NB4 (cell line): ENCODE data around the gene MOB3C.
A peak's percentile ranks its signal among the peaks of the same experiment; 100 is the strongest.

Source experiments
- DNase-seq: peaks from one replicate; pipeline ENCODE4 v3.0.0; 2010; ENCODE audit warnings: low read depth
- H3K4me3 ChIP-seq: one replicate; pipeline ENCODE4 v1.5.1; 2011; ENCODE audit warnings: mild to moderate bottlenecking, low read depth, low read length, moderate library complexity
- MYC ChIP-seq: IDR thresholded peaks from 2 replicates; pipeline ENCODE4 v1.6.1; 2011; ENCODE audit warnings: low read depth, low read length
- POLR2A ChIP-seq: IDR thresholded peaks from 2 replicates; pipeline ENCODE4 v1.6.1; 2011; ENCODE audit warnings: mild to moderate bottlenecking; ENCODE audit not compliant: insufficient read length; ENCODE audit errors: extremely low read depth
- TF ChIP-seq, protein P1 (sequence below): IDR thresholded peaks from 2 replicates; pipeline ENCODE4 v1.6.1; 2011; ENCODE audit warnings: low read depth, low read length
- TF ChIP-seq, protein P2 (sequence below): IDR thresholded peaks from one replicate; pipeline ENCODE4 v1.5.1; 2012; ENCODE audit warnings: low read depth, low read length

MOB3C gene

GRCh38 chr1:46581681-46582455 lies 34.7 kb downstream of the MOB3C start:
- H3K4me3 ChIP-seq: no peak overlapping the region
- TF ChIP-seq, protein P1, sequence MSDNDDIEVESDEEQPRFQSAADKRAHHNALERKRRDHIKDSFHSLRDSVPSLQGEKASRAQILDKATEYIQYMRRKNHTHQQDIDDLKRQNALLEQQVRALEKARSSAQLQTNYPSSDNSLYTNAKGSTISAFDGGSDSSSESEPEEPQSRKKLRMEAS: no peak
- TF ChIP-seq MYC: no peak
- TF ChIP-seq POLR2A: no peak
- TF ChIP-seq, protein P2, sequence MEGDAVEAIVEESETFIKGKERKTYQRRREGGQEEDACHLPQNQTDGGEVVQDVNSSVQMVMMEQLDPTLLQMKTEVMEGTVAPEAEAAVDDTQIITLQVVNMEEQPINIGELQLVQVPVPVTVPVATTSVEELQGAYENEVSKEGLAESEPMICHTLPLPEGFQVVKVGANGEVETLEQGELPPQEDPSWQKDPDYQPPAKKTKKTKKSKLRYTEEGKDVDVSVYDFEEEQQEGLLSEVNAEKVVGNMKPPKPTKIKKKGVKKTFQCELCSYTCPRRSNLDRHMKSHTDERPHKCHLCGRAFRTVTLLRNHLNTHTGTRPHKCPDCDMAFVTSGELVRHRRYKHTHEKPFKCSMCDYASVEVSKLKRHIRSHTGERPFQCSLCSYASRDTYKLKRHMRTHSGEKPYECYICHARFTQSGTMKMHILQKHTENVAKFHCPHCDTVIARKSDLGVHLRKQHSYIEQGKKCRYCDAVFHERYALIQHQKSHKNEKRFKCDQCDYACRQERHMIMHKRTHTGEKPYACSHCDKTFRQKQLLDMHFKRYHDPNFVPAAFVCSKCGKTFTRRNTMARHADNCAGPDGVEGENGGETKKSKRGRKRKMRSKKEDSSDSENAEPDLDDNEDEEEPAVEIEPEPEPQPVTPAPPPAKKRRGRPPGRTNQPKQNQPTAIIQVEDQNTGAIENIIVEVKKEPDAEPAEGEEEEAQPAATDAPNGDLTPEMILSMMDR: no peak
- peak; percentile 90 for DNase-seq

DNA sequence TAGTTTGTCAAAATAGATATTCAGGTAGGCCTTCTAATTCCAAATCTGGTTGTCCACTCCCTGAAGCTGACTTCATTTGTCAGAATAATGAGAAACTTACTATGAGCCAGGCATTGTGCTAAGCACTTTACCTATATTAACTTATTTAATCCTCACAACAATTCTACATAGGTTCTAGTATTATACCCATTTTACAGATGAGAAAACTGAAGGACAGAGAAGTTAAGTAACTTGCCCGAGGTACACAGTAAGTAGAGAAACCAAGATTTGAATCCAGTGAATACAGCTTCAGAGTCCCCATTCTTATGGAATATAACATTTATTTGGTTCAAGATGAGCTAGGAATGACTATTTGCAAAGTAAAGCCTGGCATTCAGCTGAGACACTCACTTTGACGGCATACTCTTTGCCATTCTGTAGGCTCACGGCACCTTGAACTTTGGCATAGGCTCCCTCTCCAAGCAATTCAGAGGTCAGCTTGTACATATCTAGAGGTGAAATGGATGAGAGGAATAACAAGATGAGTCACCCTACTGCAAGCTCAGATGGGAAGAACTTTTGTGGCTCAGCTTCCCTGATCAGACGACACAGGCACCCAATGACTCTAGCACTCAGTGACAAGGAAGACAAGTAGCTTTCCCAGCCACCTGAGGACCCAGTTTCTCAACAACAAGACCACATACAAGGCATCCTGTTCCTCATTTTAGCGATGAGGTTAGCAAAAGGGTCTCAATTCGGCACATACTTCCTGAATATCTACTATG lies 36.3 kb downstream of the MOB3C start:
- no peak overlapping the region for H3K4me3 ChIP-seq
- TF ChIP-seq POLR2A (no peak), MYC (no peak)
- peak; percentile 88 for DNase-seq

DNA sequence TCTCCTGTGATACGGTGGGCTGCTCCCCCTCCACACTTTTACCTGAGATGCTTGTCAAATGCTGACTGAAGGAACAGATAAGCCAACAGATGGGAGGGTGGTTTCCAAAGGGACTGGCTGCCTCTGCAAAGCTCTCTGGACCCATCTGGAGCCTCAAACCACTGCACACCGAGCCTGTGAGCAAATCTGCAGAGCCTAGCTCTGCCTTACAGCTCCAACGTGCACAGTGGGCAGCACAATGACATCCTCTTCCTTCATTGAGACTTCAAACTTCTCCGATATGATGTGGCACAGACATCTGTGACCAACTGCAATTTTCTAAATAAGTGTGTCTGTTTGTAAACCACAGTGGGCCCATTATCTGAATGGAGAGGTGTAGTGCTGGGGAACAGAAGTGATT lies 38.9 kb downstream of the MOB3C start:
- no peak for DNase-seq
- no peak overlapping the region for H3K4me3 ChIP-seq
- TF ChIP-seq, protein P2: no peak
- no peak for TF ChIP-seq MYC
- no peak for TF ChIP-seq POLR2A
- TF ChIP-seq, protein P1: no peak

DNA sequence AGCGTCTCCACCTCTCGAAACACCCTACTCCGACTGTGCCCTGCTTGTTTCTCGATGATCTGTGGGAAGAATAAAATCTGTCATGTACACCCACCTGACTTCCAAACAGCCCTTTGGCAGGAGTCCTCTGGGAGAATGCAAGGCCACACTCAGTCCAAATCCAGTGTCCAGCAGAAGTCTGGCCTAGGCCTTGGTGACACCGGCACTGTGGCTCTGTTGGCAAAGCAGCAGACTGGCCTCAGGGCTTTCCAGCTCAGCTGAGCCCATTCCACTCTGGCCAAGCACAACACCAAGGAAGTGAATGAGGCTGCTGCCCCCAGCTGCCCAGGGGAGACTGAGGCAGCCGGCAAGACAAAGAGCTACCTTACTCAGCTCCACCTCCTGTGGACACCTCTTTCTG lies 40.0 kb downstream of the MOB3C start:
- no peak for DNase-seq
- TF ChIP-seq, protein P1: no peak
- TF ChIP-seq, protein P2: no peak
- TF ChIP-seq POLR2A (no peak), MYC (no peak)
- H3K4me3 ChIP-seq: no peak overlapping the region

GRCh38 chr1:46575778-46576177 lies 40.8 kb downstream of the MOB3C start:
- no peak for DNase-seq
- TF ChIP-seq, protein P2: no peak
- TF ChIP-seq, protein P1: no peak
- TF ChIP-seq POLR2A (no peak), MYC (no peak)
- no peak overlapping the region for H3K4me3 ChIP-seq

- TF ChIP-seq MYC: no peak
- TF ChIP-seq POLR2A: no peak
- TF ChIP-seq, protein P1: no peak
- TF ChIP-seq, protein P2: no peak
- no peak overlapping the region for H3K4me3 ChIP-seq
- DNase-seq: no peak
These were observed 41.3 kb downstream of the MOB3C start for GRCh38 chr1:46575300-46575699.
